GM23338 (cell line): ENCODE measurements around the gene DDX50.

ENCODE experiments used
- CREB1 ChIP-seq: fragments of 250-450 bp; sonication (Bioruptor Pico); IDR thresholded peaks from 2 replicates; pipeline ENCODE4 v1.5.0; 2020; ENCODE audit warnings: low read depth, mild to moderate bottlenecking, moderate library complexity
- CTCF ChIP-seq, 2 experiments: fragments of 200-600 bp in 1 of 2; sonication (generic) in 1 of 2; conservative IDR thresholded peaks; 2 replicates each; pipeline versions ENCODE4 v1.5.1 to v1.6.1; 2016 to 2017; ENCODE audit warnings: antibody characterized with exemption in 2 of 2, low read depth in 2 of 2, mild to moderate bottlenecking in 2 of 2, moderate library complexity in 1 of 2
- ETS1 ChIP-seq: IDR thresholded peaks from 2 replicates; pipeline ENCODE4 v1.6.1; 2016; ENCODE audit warnings: antibody characterized with exemption
- EZH2 ChIP-seq: fragments of 200-600 bp; sonication (generic); IDR thresholded peaks from one replicate; pipeline ENCODE4 v1.8.0; 2017; ENCODE audit warnings: antibody characterized with exemption, mild to moderate bottlenecking, low read depth; ENCODE audit not compliant: unreplicated experiment
- EZH2phosphoT487 ChIP-seq: fragments of 200-600 bp; sonication (generic); IDR thresholded peaks from one replicate; pipeline ENCODE4 v1.8.1; 2018; ENCODE audit warnings: antibody characterized with exemption; ENCODE audit not compliant: unreplicated experiment
- JUNB ChIP-seq: IDR thresholded peaks from one replicate; pipeline ENCODE4 v1.6.1; 2016; ENCODE audit warnings: antibody characterized with exemption; ENCODE audit not compliant: unreplicated experiment
- NANOG ChIP-seq: IDR thresholded peaks from 2 replicates; pipeline ENCODE4 v1.6.1; 2016; ENCODE audit warnings: antibody characterized with exemption, borderline replicate concordance
- POLR2AphosphoS5 ChIP-seq: IDR thresholded peaks from 2 replicates; pipeline ENCODE4 v1.6.1; 2016; ENCODE audit warnings: antibody characterized with exemption, low read depth
- REST ChIP-seq: IDR thresholded peaks from one replicate; pipeline ENCODE4 v1.6.1; 2018; ENCODE audit warnings: antibody characterized with exemption; ENCODE audit not compliant: unreplicated experiment
- STAT1 ChIP-seq: IDR thresholded peaks from one replicate; pipeline ENCODE4 v1.6.1; 2016; ENCODE audit warnings: antibody characterized with exemption; ENCODE audit not compliant: unreplicated experiment
- ZNF114 ChIP-seq: fragments of 250-450 bp; sonication (Bioruptor Pico); IDR thresholded peaks from 2 replicates; pipeline ENCODE4 v1.5.0; 2020; ENCODE audit warnings: mild to moderate bottlenecking, moderate library complexity
- ZNF331 ChIP-seq: fragments of 250-450 bp; sonication (Bioruptor Pico); IDR thresholded peaks from 2 replicates; pipeline ENCODE4 v1.5.0; 2020; ENCODE audit warnings: low read depth, mild to moderate bottlenecking, moderate library complexity
- ZNF462 ChIP-seq: fragments of 250-450 bp; sonication (Bioruptor Pico); IDR thresholded peaks from 2 replicates; pipeline ENCODE4 v1.5.0; 2020; ENCODE audit warnings: mild to moderate bottlenecking, moderate library complexity

- no peak for TF ChIP-seq CTCF (conservative IDR thresholded peaks at IDR 0.05; ENCODE audit: low read depth in 2 of 2)
- no peak for TF ChIP-seq EZH2phosphoT487
- no peak for TF ChIP-seq POLR2AphosphoS5
- TF ChIP-seq ETS1, result no peak
- TF ChIP-seq EZH2, result no peak
- TF ChIP-seq NANOG, result no peak
- no peak for TF ChIP-seq JUNB
- TF ChIP-seq REST, result no peak
- no peak for TF ChIP-seq CREB1 (CRISPR knock-in tag)
- TF ChIP-seq STAT1, result no peak
- no peak for TF ChIP-seq ZNF331 (CRISPR knock-in tag)
- TF ChIP-seq ZNF114 (CRISPR knock-in tag), result no peak
- TF ChIP-seq ZNF462 (CRISPR knock-in tag), result no peak
Measured at GRCh38 chr10:68973975-68974374, 72.9 kb downstream of the DDX50 start.
